Neural cell (in vitro differentiated cells): ENCODE data around the gene PAEP. TPM values are rescaled to one million over a fixed set of nuclear protein-coding genes. Genes with fewer than 3 reads are reported as not detected.

Source experiments
- H2AFZ ChIP-seq: fragments of 200-600, 300-800 bp; sonication (generic), shearing (Covaris generic); 2 replicates; pipeline ENCODE4 v1.6.0; 2014; ENCODE audit warnings: low read depth, mild to moderate bottlenecking, antibody characterized with exemption, low read length, moderate library complexity
- H3F3A ChIP-seq: fragments of 200-600 bp; shearing (Covaris generic); 2 replicates; pipeline ENCODE4 v1.6.1; 2016; ENCODE audit warnings: mild to moderate bottlenecking, moderate library complexity, mixed read lengths, antibody characterized with exemption, low read length; ENCODE audit not compliant: insufficient read depth, poor library complexity, severe bottlenecking
- H3K27ac ChIP-seq: fragments of 200-600, 300-800 bp; sonication (generic), shearing (Covaris generic); 2 replicates; pipeline ENCODE4 v1.5.1; 2014; ENCODE audit warnings: mild to moderate bottlenecking, low read length, moderate library complexity
- H3K27me3 ChIP-seq: fragments of 300-800, 200-600 bp; sonication (generic), shearing (Covaris generic); 2 replicates; pipeline ENCODE4 v1.6.0; 2014; ENCODE audit warnings: mild to moderate bottlenecking, low read depth, low read length, moderate library complexity; ENCODE audit not compliant: insufficient read depth
- H3K36me3 ChIP-seq: fragments of 300-800, 200-600 bp; sonication (generic), shearing (Covaris generic); 2 replicates; pipeline ENCODE4 v1.5.1; 2014; ENCODE audit warnings: mild to moderate bottlenecking, antibody characterized with exemption, low read length, moderate library complexity; ENCODE audit not compliant: insufficient read depth
- H3K4me2 ChIP-seq: fragments of 300-800, 200-600 bp; sonication (generic), shearing (Covaris generic); 2 replicates; pipeline ENCODE4 v1.6.0; 2014; ENCODE audit warnings: mild to moderate bottlenecking, low read length
- H3K4me3 ChIP-seq: fragments of 300-800, 200-600 bp; sonication (generic), shearing (Covaris generic); 2 replicates; pipeline ENCODE4 v1.5.1; 2014; ENCODE audit warnings: mild to moderate bottlenecking, low read length, moderate library complexity
- H3K79me2 ChIP-seq: fragments of 200-600 bp; shearing (Covaris generic); replicated peaks from 2 replicates; pipeline ENCODE4 v1.6.0; 2014; ENCODE audit warnings: mild to moderate bottlenecking, low read length, moderate library complexity; ENCODE audit not compliant: insufficient read depth
- H3K9ac ChIP-seq: fragments of 300-800, 200-600 bp; sonication (generic), shearing (Covaris generic); 2 replicates; pipeline ENCODE4 v1.6.1; 2016; ENCODE audit warnings: mild to moderate bottlenecking, low read length, mixed read lengths
- H3K9me2 ChIP-seq: fragments of 200-600 bp; shearing (Covaris generic); 2 replicates; pipeline ENCODE4 v1.6.1; 2016; ENCODE audit warnings: mild to moderate bottlenecking, low read length, mixed read lengths; ENCODE audit not compliant: insufficient read depth
- H3K9me3 ChIP-seq: fragments of 200-600, 300-800 bp; sonication (generic), shearing (Covaris generic); 2 replicates; pipeline ENCODE4 v1.6.1; 2016; ENCODE audit warnings: mild to moderate bottlenecking, mixed run types, low read length, moderate library complexity, mixed read lengths
- H4K20me1 ChIP-seq: fragments of 200-600 bp; shearing (Covaris generic); 2 replicates; pipeline ENCODE4 v1.6.1; 2016; ENCODE audit warnings: mild to moderate bottlenecking, mixed run types; ENCODE audit not compliant: insufficient read depth
- EP300 ChIP-seq: fragments of 450-650 bp; conservative IDR thresholded peaks from 2 replicates; pipeline ENCODE4 v1.6.1; 2014; ENCODE audit warnings: antibody characterized with exemption, mild to moderate bottlenecking, moderate library complexity; ENCODE audit not compliant: poor library complexity, severe bottlenecking
- EZH2 ChIP-seq: fragments of 200-600, 300-800 bp; shearing (Covaris generic), sonication (generic); IDR thresholded peaks from 2 replicates; pipeline ENCODE4 v1.6.1; 2014; ENCODE audit warnings: antibody characterized with exemption, low read length, borderline replicate concordance, mild to moderate bottlenecking; ENCODE audit not compliant: insufficient read depth, poor library complexity, severe bottlenecking
- MXI1 ChIP-seq: fragments of 450-650 bp; conservative IDR thresholded peaks from 2 replicates; pipeline ENCODE4 v1.6.1; 2014; ENCODE audit warnings: antibody characterized with exemption, mild to moderate bottlenecking; ENCODE audit not compliant: poor library complexity, severe bottlenecking
- POLR2AphosphoS5 ChIP-seq: IDR thresholded peaks from 2 replicates; pipeline ENCODE4 v1.6.1; 2012
- RAD21 ChIP-seq: fragments of 450-650 bp; conservative IDR thresholded peaks from 2 replicates; pipeline ENCODE4 v1.6.1; 2014; ENCODE audit warnings: antibody characterized with exemption, mild to moderate bottlenecking, moderate library complexity
- SMC3 ChIP-seq: fragments of 450-650 bp; conservative IDR thresholded peaks from 2 replicates; pipeline ENCODE4 v1.6.1; 2014; ENCODE audit warnings: antibody characterized with exemption, mild to moderate bottlenecking, moderate library complexity; ENCODE audit not compliant: poor library complexity
- TAF1 ChIP-seq: IDR thresholded peaks from 2 replicates; pipeline ENCODE4 v1.6.1; 2012; ENCODE audit warnings: low read depth
- polyA plus RNA-seq: library from polyadenylated mRNA; depleted of rRNA; stranded (reverse); fragments of >200 nt; gene quantifications from 2 replicates; pipeline ENCODE4 v1.2.3, GENCODE V29; 2014
- TF ChIP-seq, protein P1 (sequence below): fragments of 450-650 bp; IDR thresholded peaks from 2 replicates; pipeline ENCODE4 v1.5.1; 2014; ENCODE audit warnings: antibody characterized with exemption, mild to moderate bottlenecking, moderate library complexity; ENCODE audit not compliant: poor library complexity, severe bottlenecking
- TF ChIP-seq, protein P2 (sequence below): IDR thresholded peaks from 2 replicates; pipeline ENCODE4 v1.6.1; 2012; ENCODE audit warnings: borderline replicate concordance

PAEP gene
- polyA plus RNA-seq, 1 donor from 2014 or later = not detected

DNA sequence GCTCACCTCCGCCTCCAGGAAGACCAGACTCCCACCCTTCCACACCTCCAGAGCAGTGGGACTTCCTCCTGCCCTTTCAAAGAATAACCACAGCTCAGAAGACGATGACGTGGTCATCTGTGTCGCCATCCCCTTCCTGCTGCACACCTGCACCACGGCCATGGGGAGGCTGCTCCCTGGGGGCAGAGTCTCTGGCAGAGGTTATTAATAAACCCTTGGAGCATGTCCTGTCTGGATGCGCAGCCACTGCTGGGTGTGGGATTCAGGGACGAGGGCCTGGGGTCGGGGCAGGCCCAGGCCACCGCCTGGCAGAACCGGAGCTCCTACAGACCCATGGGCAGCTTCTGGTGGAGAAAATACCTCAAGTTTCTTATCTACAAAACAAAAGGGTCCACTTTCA is 5.0 kb downstream of the PAEP start:
- Histone ChIP-seq H3F3A (no peaks in the 10 kb centered on the region), H3K4me2 (no peak overlapping the region), H3K27ac (no peak overlapping the region), H3K27me3 (no peaks in the 10 kb centered on the region), H3K79me2 (no peaks in the 10 kb centered on the region), H4K20me1 (no peaks in the 10 kb centered on the region), H3K9me2 (no peaks in the 10 kb centered on the region), H3K9ac (no peak overlapping the region), H3K9me3 (no peaks in the 10 kb centered on the region), H3K36me3 (no peaks in the 10 kb centered on the region), H3K4me3 (no peak overlapping the region), H2AFZ (no peak overlapping the region)
- TF ChIP-seq TAF1 = no peak

DNA sequence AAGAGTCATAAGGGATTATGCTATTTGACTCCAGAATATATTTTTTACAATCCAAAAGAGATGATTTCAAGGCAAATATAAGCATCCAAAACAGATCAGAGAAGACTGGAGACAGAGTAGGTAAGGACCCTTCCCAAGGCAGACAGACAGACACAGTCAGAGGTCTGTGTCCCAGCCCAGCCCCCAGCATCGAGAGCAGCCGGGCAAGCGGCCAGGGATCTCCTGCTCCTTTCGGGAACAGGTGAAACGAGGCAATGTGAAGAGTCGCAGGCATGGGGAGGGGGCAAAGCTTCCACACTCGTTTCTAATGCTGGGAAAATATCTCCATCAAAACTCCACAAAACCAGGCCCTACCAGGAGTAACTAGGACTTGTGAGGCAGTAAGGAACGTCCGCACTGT is 5.8 kb downstream of the PAEP start:
- H3K36me3 ChIP-seq = no peaks in the 10 kb centered on the region
- no peak overlapping the region for H3K4me3 ChIP-seq
- H3F3A ChIP-seq = no peaks in the 10 kb centered on the region
- no peaks in the 10 kb centered on the region for H3K27me3 ChIP-seq
- TF ChIP-seq MXI1 (no peak), RAD21 (no peak), POLR2AphosphoS5 (no peak), SMC3 (no peak), EP300 (no peak), TAF1 (no peak), EZH2 (no peak)
- TF ChIP-seq, protein P1, sequence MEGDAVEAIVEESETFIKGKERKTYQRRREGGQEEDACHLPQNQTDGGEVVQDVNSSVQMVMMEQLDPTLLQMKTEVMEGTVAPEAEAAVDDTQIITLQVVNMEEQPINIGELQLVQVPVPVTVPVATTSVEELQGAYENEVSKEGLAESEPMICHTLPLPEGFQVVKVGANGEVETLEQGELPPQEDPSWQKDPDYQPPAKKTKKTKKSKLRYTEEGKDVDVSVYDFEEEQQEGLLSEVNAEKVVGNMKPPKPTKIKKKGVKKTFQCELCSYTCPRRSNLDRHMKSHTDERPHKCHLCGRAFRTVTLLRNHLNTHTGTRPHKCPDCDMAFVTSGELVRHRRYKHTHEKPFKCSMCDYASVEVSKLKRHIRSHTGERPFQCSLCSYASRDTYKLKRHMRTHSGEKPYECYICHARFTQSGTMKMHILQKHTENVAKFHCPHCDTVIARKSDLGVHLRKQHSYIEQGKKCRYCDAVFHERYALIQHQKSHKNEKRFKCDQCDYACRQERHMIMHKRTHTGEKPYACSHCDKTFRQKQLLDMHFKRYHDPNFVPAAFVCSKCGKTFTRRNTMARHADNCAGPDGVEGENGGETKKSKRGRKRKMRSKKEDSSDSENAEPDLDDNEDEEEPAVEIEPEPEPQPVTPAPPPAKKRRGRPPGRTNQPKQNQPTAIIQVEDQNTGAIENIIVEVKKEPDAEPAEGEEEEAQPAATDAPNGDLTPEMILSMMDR = no peak
- TF ChIP-seq, protein P2, sequence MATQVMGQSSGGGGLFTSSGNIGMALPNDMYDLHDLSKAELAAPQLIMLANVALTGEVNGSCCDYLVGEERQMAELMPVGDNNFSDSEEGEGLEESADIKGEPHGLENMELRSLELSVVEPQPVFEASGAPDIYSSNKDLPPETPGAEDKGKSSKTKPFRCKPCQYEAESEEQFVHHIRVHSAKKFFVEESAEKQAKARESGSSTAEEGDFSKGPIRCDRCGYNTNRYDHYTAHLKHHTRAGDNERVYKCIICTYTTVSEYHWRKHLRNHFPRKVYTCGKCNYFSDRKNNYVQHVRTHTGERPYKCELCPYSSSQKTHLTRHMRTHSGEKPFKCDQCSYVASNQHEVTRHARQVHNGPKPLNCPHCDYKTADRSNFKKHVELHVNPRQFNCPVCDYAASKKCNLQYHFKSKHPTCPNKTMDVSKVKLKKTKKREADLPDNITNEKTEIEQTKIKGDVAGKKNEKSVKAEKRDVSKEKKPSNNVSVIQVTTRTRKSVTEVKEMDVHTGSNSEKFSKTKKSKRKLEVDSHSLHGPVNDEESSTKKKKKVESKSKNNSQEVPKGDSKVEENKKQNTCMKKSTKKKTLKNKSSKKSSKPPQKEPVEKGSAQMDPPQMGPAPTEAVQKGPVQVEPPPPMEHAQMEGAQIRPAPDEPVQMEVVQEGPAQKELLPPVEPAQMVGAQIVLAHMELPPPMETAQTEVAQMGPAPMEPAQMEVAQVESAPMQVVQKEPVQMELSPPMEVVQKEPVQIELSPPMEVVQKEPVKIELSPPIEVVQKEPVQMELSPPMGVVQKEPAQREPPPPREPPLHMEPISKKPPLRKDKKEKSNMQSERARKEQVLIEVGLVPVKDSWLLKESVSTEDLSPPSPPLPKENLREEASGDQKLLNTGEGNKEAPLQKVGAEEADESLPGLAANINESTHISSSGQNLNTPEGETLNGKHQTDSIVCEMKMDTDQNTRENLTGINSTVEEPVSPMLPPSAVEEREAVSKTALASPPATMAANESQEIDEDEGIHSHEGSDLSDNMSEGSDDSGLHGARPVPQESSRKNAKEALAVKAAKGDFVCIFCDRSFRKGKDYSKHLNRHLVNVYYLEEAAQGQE = no peak
- H4K20me1 ChIP-seq = no peaks in the 10 kb centered on the region
- H3K27ac ChIP-seq = no peak overlapping the region
- H3K9me3 ChIP-seq = no peaks in the 10 kb centered on the region
- H2AFZ ChIP-seq = no peak overlapping the region
- no peaks in the 10 kb centered on the region for H3K79me2 ChIP-seq
- H3K4me2 ChIP-seq = no peak overlapping the region
- H3K9ac ChIP-seq = no peak overlapping the region
- H3K9me2 ChIP-seq = no peaks in the 10 kb centered on the region

DNA sequence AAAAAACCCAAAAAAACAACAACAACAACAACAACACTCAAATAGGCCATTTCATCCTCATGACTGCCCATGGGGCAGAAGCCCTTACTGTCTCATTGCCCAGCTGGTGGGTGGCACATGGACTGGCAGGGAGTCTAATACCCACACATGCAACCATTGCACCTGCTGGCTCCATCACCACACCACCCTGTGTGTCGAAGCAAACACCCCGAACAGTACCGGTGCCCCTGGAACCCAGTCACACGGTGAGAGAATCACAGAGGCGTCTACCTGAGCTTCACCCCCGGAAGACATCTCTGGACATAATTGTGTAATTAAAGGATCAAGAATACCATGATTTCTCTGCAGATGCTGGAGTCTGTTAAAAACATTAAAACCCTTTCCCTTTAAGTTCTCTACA is 6.5 kb downstream of the PAEP start:
- H3F3A ChIP-seq = no peaks in the 10 kb centered on the region
- no peaks in the 10 kb centered on the region for H3K9me2 ChIP-seq
- TF ChIP-seq, protein P1 = no peak
- TF ChIP-seq, protein P2 = no peak
- TF ChIP-seq TAF1 (no peak), EZH2 (no peak), POLR2AphosphoS5 (no peak), MXI1 (no peak), SMC3 (no peak), EP300 (no peak), RAD21 (no peak)
- H3K27ac ChIP-seq = no peak overlapping the region
- H3K4me2 ChIP-seq = no peak overlapping the region
- H3K9ac ChIP-seq = no peak overlapping the region
- no peaks in the 10 kb centered on the region for H3K36me3 ChIP-seq
- no peaks in the 10 kb centered on the region for H3K9me3 ChIP-seq
- H3K27me3 ChIP-seq = no peaks in the 10 kb centered on the region
- no peaks in the 10 kb centered on the region for H4K20me1 ChIP-seq
- H2AFZ ChIP-seq = no peak overlapping the region
- H3K4me3 ChIP-seq = no peak overlapping the region
- no peaks in the 10 kb centered on the region for H3K79me2 ChIP-seq
